IMR-90 (cell line): ENCODE results near the gene ARL6. TPM values are rescaled to one million over a fixed set of nuclear protein-coding genes. Genes with fewer than 3 reads are reported as not detected.

Source experiments
- ATAC-seq: fragments of 200-7000 bp; cut with Tn5 transposase; 2 replicates; pipeline ENCODE4 v1.9.1; 2020; ENCODE audit warnings: low read depth, mild to moderate bottlenecking, moderate library complexity
- BruUV-seq: library from RNA; stranded (reverse); fragments of 400-500 nt; replicated peaks from 2 replicates; lab custom pipeline; 2021; lab: Mats Ljungman, UMichigan
- CTCF ChIA-PET: fragments of 300-600 bp; formaldehyde crosslinking; extraction: SDS; loops from one replicate; lab custom pipeline; 2021; ENCODE audit warnings: antibody characterized with exemption; lab: Yijun Ruan, JAX
- POLR2A ChIA-PET: fragments of 300-600 bp; sonication (Branson Sonifier 250); formaldehyde crosslinking; loops from one replicate; lab custom pipeline; 2022; ENCODE audit warnings: antibody characterized with exemption; ENCODE audit not compliant: unreplicated experiment; lab: Charles Lee
- DNase-seq: peaks from one replicate; pipeline ENCODE4 v3.0.0; 2013
- H2AFZ ChIP-seq: replicated peaks from 2 replicates; pipeline ENCODE3; 2013; ENCODE audit warnings: low read length, mild to moderate bottlenecking; ENCODE audit not compliant: poor library complexity
- H2AK5ac ChIP-seq: 2 replicates; pipeline ENCODE4 v1.6.1; 2013; ENCODE audit warnings: low read depth, low read length, inconsistent platforms
- H2AK9ac ChIP-seq: replicated peaks from 2 replicates; pipeline ENCODE3; 2013; ENCODE audit warnings: mild to moderate bottlenecking, low read depth, low read length, moderate library complexity; ENCODE audit not compliant: poor library complexity
- H2BK120ac ChIP-seq: 2 replicates; pipeline ENCODE4 v1.6.1; 2013; ENCODE audit warnings: low read depth, low read length, inconsistent platforms
- H2BK15ac ChIP-seq: 3 replicates; pipeline ENCODE4 v1.6.1; 2013; ENCODE audit warnings: low read depth, low read length, inconsistent platforms
- H2BK20ac ChIP-seq: 2 replicates; pipeline ENCODE4 v1.6.1; 2013; ENCODE audit warnings: low read depth, mild to moderate bottlenecking, inconsistent platforms, low read length, moderate library complexity
- H2BK5ac ChIP-seq: 2 replicates; pipeline ENCODE4 v1.6.1; 2013; ENCODE audit warnings: mild to moderate bottlenecking, low read depth, low read length, inconsistent platforms; ENCODE audit not compliant: poor library complexity, severe bottlenecking
- H3K14ac ChIP-seq: replicated peaks from 2 replicates; pipeline ENCODE4 v1.6.1; 2013; ENCODE audit warnings: low read depth, low read length, inconsistent platforms
- H3K18ac ChIP-seq: 2 replicates; pipeline ENCODE4 v1.6.1; 2013; ENCODE audit warnings: low read depth, low read length, control low read depth
- H3K23ac ChIP-seq: 2 replicates; pipeline ENCODE4 v1.6.1; 2013; ENCODE audit warnings: low read depth, low read length, inconsistent platforms
- H3K27ac ChIP-seq: 2 replicates; pipeline ENCODE4 v1.5.1; 2013; ENCODE audit warnings: mild to moderate bottlenecking, control low read depth, low read length; ENCODE audit not compliant: insufficient read depth
- H3K27me3 ChIP-seq: 2 replicates; pipeline ENCODE4 v1.6.1; 2013; ENCODE audit warnings: low read length; ENCODE audit not compliant: control insufficient read depth, insufficient read depth
- H3K36me3 ChIP-seq: 2 replicates; pipeline ENCODE4 v1.6.1; 2013; ENCODE audit warnings: low read length, mixed read lengths; ENCODE audit not compliant: control insufficient read depth, insufficient read depth
- H3K4ac ChIP-seq: 2 replicates; pipeline ENCODE4 v1.6.1; 2013; ENCODE audit warnings: low read depth, low read length, inconsistent platforms
- H3K4me1 ChIP-seq: 2 replicates; pipeline ENCODE4 v1.6.1; 2013; ENCODE audit warnings: low read length, mixed read lengths; ENCODE audit not compliant: control insufficient read depth, insufficient read depth
- H3K4me2 ChIP-seq: 2 replicates; pipeline ENCODE4 v1.6.1; 2013; ENCODE audit warnings: low read depth, mild to moderate bottlenecking, control low read depth, low read length, moderate library complexity
- H3K4me3 ChIP-seq: 2 replicates; pipeline ENCODE4 v1.5.1; 2013; ENCODE audit warnings: low read depth, mild to moderate bottlenecking, control low read depth, low read length, moderate library complexity; ENCODE audit not compliant: insufficient read depth
- H3K56ac ChIP-seq: 2 replicates; pipeline ENCODE4 v1.6.1; 2013; ENCODE audit warnings: low read length, inconsistent platforms; ENCODE audit not compliant: insufficient read depth; ENCODE audit errors: extremely low read depth
- H3K79me1 ChIP-seq, 2 experiments: 2 replicates each; pipeline ENCODE4 v1.6.1; 2013; ENCODE audit warnings: low read length in 2 of 2, inconsistent platforms in 1 of 2, low read depth in 1 of 2
- H3K9ac ChIP-seq: 2 replicates; pipeline ENCODE4 v1.6.1; 2013; ENCODE audit warnings: low read depth, low read length, control low read depth
- H3K9me1 ChIP-seq: 2 replicates; pipeline ENCODE4 v1.6.1; 2013; ENCODE audit warnings: low read length, inconsistent platforms; ENCODE audit not compliant: insufficient read depth
- H3K9me3 ChIP-seq: 2 replicates; pipeline ENCODE4 v1.6.1; 2013; ENCODE audit warnings: low read length; ENCODE audit not compliant: control insufficient read depth, insufficient read depth
- H4K20me1 ChIP-seq: 2 replicates; pipeline ENCODE4 v1.6.1; 2013; ENCODE audit warnings: low read length, inconsistent platforms; ENCODE audit not compliant: insufficient read depth
- H4K5ac ChIP-seq: 2 replicates; pipeline ENCODE4 v1.6.1; 2013; ENCODE audit warnings: mild to moderate bottlenecking, low read depth, low read length, control low read depth
- H4K8ac ChIP-seq, 2 experiments: 2 replicates each; pipeline ENCODE4 v1.6.1; 2013; ENCODE audit warnings: low read depth in 2 of 2, low read length in 2 of 2, control low read depth in 1 of 2, inconsistent platforms in 1 of 2
- H4K91ac ChIP-seq: 2 replicates; pipeline ENCODE4 v1.6.1; 2013; ENCODE audit warnings: low read depth, low read length, inconsistent platforms; ENCODE audit not compliant: insufficient read depth
- BHLHE40 ChIP-seq: fragments of 150-350 bp; IDR thresholded peaks from 2 replicates; pipeline ENCODE4 v1.6.1; 2016; ENCODE audit warnings: mild to moderate bottlenecking, low read depth, low read length
- NFE2L2 ChIP-seq: fragments of 150-350 bp; IDR thresholded peaks from 2 replicates; pipeline ENCODE4 v1.6.1; 2016; ENCODE audit warnings: low read depth, mild to moderate bottlenecking, low read length
- RAD21 ChIP-seq: IDR thresholded peaks from 2 replicates; pipeline ENCODE4 v1.6.1; 2012; ENCODE audit warnings: low read length, improper control_type of control experiment
- RCOR1 ChIP-seq: IDR thresholded peaks from 2 replicates; pipeline ENCODE4 v1.6.1; 2012; ENCODE audit warnings: mild to moderate bottlenecking, low read length, improper control_type of control experiment; ENCODE audit not compliant: insufficient replicate concordance
- RFX5 ChIP-seq: IDR thresholded peaks from 2 replicates; pipeline ENCODE4 v1.8.0; 2012; ENCODE audit warnings: low read depth, mild to moderate bottlenecking, low read length, moderate library complexity
- SMC3 ChIP-seq: fragments of 150-350 bp; IDR thresholded peaks from 2 replicates; pipeline ENCODE4 v1.6.1; 2016; ENCODE audit warnings: low read depth, mild to moderate bottlenecking, antibody characterized with exemption, low read length, moderate library complexity
- WGBS, 2 experiments: methylation state at CpG; one replicate each; pipeline versions ENCODE4 v1.1.5 to v1.1.7; 2013; ENCODE audit warnings: missing lambda C conversion rate in 2 of 2; ENCODE audit not compliant: insufficient read length in 1 of 2; ENCODE audit errors: extremely low coverage in 2 of 2; 5-methylcytosine and 5-hydroxymethylcytosine counted together
- dilution Hi-C: fragments of 300-500 bp; cut with HindIII; formaldehyde crosslinking; loops from one replicate; pipeline ENCODE4 v1.14.3; 2018; ENCODE audit warnings: low sequenced_read_pairs; ENCODE audit not compliant: unreplicated experiment
- in situ Hi-C: fragments of 300-500 bp; cut with MboI; formaldehyde crosslinking; loops from 3 replicates; pipeline ENCODE4 v1.14.3; 2019; ENCODE audit warnings: low sequenced_read_pairs, inconsistent platforms, mixed read lengths
- intact Hi-C: fragments of 100-400 bp; cut with micrococcal nuclease; formaldehyde crosslinking; loops from 2 replicates; pipeline ENCODE4 v1.10.0; 2022
- polyA plus RNA-seq, 3 experiments: library from polyadenylated mRNA; depleted of rRNA; stranded (reverse); fragments of >200 nt; gene quantifications; 2 replicates each; pipeline ENCODE4 v1.2.3, GENCODE V29; 2012; ENCODE audit warnings: low replicate concordance in 1 of 3
- total RNA-seq: library from RNA; depleted of rRNA; stranded (reverse); fragments of >200 nt; gene quantifications from 2 replicates; pipeline ENCODE4 v1.2.3, GENCODE V29; 2012
- TF ChIP-seq, protein P1 (sequence below): fragments of 150-350 bp; IDR thresholded peaks from 2 replicates; pipeline ENCODE4 v1.6.1; 2017; ENCODE audit warnings: mild to moderate bottlenecking, antibody characterized with exemption, low read length, low read depth
- TF ChIP-seq, protein P2 (sequence below): conservative IDR thresholded peaks from 2 replicates; pipeline ENCODE4 v1.5.1; 2012; ENCODE audit warnings: mild to moderate bottlenecking, low read depth, low read length, improper control_type of control experiment

ARL6 gene
- total and polyA plus RNA-seq, 2 of the 4 experiments (the other 2 are of a cell fraction), result 3.1 to 3.4 TPM

DNA sequence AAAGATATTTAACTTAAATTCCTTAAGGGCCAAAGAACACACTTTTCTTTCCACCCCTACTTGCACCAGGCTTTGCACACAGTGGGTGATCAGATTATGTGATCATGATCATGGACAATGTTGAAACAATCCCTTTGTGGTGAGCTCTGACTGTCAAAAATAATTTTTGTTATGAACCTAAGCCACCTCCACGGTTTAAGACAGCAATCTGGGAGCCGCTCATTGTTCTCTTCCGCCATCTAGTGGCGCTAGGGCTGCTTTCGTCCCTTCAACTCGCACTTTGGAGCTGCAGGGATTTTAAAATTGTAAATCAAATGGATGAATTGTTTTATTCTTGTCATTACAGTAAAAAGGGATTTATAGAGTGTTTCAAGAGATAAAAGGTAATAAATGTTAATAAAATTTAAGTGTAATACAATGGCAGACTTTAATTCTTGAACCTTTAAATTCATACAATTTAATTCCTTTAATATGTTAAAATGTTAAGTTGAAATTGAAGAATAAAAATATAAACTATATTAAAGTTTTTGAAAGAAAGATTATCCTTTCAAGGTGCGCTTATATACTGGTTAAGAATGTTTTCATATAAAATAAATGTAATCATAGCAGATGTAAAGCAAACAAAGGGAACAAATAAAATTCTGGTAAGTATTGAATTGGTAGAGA is 45.3 kb upstream of the ARL6 start:
- Histone ChIP-seq H2AFZ (peak overlapping the region; percentile 15), H3K9me3 (no peaks in the 10 kb centered on the region)
- no TSS peak for BruUV-seq

More for the DNA sequence above, 45.3 kb upstream of the ARL6 start:
- H3K4me2 ChIP-seq, result peak overlapping the region; percentile 97
- no peaks in the 10 kb centered on the region for H3K27me3 ChIP-seq
- H4K5ac ChIP-seq, result no peak overlapping the region
- no peak overlapping the region for H3K4me3 ChIP-seq
- H3K14ac ChIP-seq, result no peak overlapping the region
- dilution Hi-C loops (no loop called here), in situ Hi-C loops (no loop called here), intact Hi-C loops (loop anchor here (1.0 kb wide), 1 partner anchor 304 kb away; no protein-coding TSS in a partner anchor)
- H4K20me1 ChIP-seq, result no peaks in the 10 kb centered on the region
- no peak overlapping the region for H2BK5ac ChIP-seq
- H2BK20ac ChIP-seq, result no peak overlapping the region
- no CpG with 5 or more reads among the region's 7 CpGs for WGBS, 2 experiments
- H3K4ac ChIP-seq, result no peak overlapping the region
- no peak overlapping the region for H2BK15ac ChIP-seq
- H3K56ac ChIP-seq, result no peak overlapping the region
- no peak overlapping the region for H2AK9ac ChIP-seq
- H3K36me3 ChIP-seq, result no peaks in the 10 kb centered on the region
- CTCF ChIA-PET, result interaction anchor here (0.5 to 1.1 kb wide), 9 partner anchors 9 to 857 kb away, joined by 3 to 7 read pairs (median 3); no protein-coding TSS in a partner anchor
- H4K8ac ChIP-seq, result no peak overlapping the region
- TF ChIP-seq RCOR1 (no peak), RFX5 (no peak), NFE2L2 (no peak), SMC3 (peak; percentile 51), BHLHE40 (no peak), RAD21 (peak; percentile 63)
- TF ChIP-seq, protein P1, sequence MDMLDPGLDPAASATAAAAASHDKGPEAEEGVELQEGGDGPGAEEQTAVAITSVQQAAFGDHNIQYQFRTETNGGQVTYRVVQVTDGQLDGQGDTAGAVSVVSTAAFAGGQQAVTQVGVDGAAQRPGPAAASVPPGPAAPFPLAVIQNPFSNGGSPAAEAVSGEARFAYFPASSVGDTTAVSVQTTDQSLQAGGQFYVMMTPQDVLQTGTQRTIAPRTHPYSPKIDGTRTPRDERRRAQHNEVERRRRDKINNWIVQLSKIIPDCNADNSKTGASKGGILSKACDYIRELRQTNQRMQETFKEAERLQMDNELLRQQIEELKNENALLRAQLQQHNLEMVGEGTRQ, result no peak
- TF ChIP-seq, protein P2, sequence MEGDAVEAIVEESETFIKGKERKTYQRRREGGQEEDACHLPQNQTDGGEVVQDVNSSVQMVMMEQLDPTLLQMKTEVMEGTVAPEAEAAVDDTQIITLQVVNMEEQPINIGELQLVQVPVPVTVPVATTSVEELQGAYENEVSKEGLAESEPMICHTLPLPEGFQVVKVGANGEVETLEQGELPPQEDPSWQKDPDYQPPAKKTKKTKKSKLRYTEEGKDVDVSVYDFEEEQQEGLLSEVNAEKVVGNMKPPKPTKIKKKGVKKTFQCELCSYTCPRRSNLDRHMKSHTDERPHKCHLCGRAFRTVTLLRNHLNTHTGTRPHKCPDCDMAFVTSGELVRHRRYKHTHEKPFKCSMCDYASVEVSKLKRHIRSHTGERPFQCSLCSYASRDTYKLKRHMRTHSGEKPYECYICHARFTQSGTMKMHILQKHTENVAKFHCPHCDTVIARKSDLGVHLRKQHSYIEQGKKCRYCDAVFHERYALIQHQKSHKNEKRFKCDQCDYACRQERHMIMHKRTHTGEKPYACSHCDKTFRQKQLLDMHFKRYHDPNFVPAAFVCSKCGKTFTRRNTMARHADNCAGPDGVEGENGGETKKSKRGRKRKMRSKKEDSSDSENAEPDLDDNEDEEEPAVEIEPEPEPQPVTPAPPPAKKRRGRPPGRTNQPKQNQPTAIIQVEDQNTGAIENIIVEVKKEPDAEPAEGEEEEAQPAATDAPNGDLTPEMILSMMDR, result peak; percentile 87
- POLR2A ChIA-PET, result no interaction called here
- H3K4me1 ChIP-seq, result no peaks in the 10 kb centered on the region
- DNase-seq (peak; percentile 58), ATAC-seq (peak; percentile 94)
- H3K27ac ChIP-seq, result no peak overlapping the region
- H3K9ac ChIP-seq, result no peak overlapping the region
- H3K18ac ChIP-seq, result no peak overlapping the region
- H3K79me1 ChIP-seq, result no peaks in the 10 kb centered on the region
- H3K23ac ChIP-seq, result no peak overlapping the region
- H2BK120ac ChIP-seq, result no peak overlapping the region
- H3K9me1 ChIP-seq, result no peaks in the 10 kb centered on the region
- no peak overlapping the region for H4K91ac ChIP-seq
- no peak overlapping the region for H2AK5ac ChIP-seq
